ENCODE measurements around the gene ZBED6.

- TF ChIP-seq EZH2 (IDR thresholded peaks at IDR 0.05; ENCODE audit: insufficient read depth, poor library complexity, severe bottlenecking) (no peak), EZH2phosphoT487 (IDR thresholded peaks at IDR 0.05; ENCODE audit: insufficient read depth, low read depth) (no peak)
Measured at GRCh38 chr1:203842559-203842876, 47.1 kb downstream of the ZBED6 start.
